ENCODE results near the gene MRPL49.
"Not testable (repeated sequence)": the region's sequence is repeated elsewhere in the genome, so short reads cannot be mapped to it uniquely, and the experiment has no call there.

The MRPL49 gene

DNA sequence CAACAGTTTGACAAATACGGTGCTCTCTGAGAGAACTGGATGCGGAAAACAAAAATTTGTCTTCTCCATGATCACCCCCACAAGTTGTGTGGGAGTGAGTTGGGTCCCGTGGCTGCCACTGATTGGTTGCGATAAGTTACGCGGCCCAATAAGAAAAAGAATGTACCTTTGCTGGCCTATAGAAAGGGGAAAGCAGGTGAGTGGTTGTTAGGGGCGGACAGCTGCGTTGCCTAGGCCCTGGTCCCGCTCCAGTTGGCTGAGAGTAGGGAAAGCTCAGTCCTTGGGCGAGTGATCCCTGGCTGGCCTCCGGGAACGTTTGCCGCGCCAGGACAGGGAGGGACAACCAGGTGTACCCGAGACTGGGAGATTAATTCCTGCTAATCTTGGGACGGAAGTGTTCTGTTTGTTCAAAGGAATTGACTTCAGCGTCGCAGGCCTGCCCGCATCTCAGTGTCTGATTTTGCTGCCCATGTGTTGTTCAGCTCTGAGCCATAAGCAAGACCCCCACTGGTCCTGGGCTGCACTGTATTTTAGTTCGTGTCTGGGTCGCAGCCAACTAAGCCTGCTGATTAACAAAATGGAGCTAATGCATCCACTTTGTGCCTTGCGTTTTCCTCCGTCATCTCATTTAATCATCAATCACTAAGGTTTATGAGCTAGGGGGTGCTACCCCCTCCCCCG, 13.0 kb downstream of the MRPL49 start:
- peak; percentile 88 for DNase-seq

DNA sequence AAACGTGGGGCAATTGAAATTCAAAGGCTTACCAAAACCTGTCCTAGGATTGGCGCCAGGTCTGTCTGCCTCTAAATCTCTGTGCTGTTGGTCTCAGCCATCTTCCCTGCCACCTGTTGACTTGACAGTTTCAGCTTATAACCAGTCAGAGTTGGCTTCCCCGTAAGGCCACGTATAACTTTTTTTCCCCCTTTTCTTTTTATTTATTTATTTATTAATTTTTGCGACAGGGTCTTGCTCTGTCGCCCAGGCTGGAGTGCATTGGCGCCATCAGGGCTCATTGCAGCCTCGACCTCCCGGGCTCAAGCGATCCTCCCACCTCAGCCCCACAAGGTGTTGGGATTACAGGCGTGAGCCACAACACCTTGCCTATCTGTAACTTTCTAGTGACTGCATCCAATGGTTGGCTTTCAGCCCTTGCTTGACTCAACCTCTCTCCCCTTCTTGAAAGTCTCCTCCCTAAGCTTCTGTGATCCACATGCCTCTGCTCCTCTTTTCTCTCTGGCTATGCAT, 13.6 kb downstream of the MRPL49 start:
- no peak for DNase-seq

DNA sequence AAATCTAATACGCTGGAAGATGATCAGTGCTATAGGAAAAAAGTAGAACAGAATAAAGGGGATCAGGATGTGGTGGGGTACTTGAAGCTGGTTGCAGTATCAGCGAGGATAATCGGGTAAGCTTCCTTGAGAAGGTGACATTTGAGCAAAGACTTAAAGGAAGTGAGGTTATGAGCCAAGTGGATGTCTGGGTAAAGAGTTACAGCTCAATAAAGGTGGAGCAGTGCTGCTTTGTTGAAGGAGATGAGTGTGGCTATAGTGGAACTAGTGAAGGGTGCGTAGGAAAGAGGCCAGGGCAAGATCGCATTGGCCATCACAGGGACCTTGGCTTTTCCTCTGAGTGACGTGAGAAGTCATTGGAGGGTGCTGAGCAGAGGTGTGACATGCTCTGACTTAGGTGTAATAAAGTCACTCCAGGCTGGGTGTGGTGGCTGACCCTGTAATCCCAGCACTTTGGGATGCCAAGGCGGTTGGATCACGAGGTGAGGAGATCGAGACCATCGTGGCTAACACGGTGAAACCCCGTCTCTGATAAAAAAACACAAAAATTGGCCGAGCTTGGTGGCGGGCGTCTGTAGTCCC, 14.5 kb downstream of the MRPL49 start:
- no peak for DNase-seq

DNA sequence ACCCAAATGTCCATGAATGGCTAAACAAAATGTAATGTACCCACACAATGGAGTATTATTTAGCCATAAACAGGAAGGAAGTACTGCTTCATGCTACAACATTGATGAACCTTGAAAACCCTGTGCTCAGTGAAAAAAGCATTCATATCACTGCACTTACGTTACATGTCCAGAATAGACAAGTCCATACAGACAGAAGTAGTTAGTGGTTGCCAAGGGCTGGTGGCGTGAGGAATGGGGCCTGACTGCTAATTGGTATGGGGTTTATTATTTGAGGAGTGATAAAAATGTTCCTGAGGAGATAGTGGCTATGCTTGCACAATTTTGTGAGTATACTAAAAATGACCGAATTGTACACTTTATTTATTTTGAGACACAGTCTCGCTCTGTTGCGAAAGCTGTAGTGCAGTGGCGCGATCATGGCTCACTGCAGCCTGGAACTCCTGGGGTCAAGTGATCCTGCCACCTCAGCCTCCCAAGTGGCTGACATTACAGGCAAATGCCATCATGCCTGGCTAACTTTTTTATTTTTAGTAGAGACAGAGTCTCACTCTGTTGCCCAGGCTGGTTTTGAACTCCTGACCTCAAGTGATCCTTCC, 19.9 kb downstream of the MRPL49 start:
- DNase-seq, result no peak

DNA sequence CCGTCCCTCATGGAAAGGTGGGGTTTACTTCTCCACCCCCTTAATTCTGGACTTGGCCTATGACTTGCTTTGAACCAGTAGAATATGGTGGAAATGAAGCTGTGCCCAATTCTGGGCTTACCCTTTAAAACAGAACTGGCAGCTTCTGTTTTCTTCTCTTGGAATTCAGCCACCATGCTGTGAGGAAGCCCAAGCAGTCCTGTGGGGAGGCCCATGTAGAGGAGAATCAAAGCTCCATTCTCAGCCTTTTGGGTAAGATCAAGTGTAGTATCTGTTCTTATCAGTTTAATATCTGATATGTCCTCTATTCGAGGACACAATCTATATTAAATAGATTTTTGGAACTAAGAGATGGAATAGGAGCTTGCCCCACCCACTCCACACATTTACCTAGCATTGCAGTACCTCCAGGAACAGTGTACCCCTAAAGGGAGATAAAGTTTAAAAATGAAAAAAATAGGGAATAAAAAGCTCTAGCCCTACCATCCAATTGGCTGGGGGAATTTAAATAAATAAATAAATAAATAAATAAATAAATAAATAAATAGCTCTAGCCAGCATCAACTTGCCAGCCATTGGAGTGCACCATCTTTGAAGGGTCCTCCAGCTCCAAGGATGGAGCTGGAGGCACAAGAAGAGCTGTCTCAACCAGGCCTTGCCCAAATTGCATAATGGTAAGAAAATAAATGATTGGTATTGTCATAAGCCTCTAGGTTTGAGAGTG, 25.4 kb downstream of the MRPL49 start:
- no peak for DNase-seq

DNA sequence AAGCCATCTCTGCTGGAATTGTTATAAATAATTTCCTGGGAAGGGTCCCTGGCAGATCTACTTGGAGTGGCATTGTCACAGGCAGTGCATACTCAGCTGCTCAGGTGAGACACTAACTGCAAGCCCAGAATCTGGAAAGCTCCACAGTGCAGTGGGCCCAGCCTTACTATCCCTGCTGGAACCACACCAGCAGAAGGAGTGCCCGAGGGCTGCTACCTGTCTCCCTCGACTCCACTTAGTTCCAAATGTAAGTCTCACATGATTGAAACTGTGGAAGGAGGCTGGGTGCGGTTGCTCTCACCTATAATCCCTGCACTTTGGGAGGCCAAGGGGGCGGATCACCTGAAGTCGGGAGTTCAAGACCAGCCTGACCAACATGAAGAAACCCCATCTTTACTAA, 26.5 kb downstream of the MRPL49 start:
- no peak for DNase-seq

DNA sequence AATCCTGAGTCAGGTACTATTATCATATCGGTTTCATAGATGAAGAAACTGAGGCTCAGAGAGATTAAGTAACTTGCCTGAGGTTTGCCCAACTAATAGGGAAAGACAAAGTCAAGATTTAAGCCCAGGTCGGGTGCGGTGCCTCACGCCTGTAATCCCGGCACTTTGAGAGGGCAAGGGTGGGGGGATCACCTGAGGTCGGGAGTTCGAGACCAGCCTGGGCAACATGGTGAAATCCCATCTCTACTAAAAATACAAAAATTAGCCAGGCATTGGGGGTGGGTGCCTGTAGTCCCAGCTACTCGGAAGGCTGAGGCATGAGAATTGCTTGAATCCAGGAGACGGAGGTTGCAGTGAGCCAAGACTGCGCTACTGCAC, 28.0 kb downstream of the MRPL49 start:
- DNase-seq, result not testable (repeated sequence)

DNA sequence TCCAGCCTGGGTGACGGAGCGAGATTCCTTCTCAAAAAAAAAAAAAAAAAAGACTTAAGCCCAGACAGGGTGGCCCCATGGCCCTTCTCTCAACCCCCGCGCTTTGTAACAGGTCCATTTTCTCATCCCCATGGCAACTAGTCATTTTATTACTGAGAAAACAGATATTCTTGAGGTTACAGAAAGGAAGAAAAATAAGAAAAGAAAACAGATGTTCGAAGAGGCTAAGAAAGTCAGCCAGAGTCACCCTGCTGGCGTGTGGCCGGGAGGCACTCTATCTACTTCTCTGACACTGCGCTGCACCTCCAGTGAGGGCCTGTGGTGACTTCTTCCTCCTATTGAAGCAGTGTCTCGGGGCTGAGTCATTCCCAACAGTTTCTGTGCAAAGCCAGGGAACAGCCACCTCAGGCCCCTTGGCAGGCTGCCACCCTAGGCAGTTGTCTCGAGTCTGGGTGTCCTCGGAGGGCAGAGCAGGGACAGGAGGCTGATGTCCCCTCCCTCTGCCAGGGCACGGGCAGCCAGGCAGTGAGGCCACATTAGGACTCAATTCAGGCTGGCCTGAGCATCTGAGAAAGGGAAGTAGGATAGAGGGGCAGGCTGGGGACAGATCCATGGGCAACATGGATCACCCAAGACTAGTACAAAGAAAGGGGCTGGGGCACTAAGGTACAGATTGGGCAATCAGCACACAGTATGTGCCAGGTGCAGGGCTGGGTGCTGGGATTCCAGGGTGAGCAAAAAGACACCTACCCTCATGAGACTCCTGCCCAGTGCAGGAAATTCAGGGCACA, 28.6 kb downstream of the MRPL49 start:
- DNase-seq, result peak; percentile 84

DNA sequence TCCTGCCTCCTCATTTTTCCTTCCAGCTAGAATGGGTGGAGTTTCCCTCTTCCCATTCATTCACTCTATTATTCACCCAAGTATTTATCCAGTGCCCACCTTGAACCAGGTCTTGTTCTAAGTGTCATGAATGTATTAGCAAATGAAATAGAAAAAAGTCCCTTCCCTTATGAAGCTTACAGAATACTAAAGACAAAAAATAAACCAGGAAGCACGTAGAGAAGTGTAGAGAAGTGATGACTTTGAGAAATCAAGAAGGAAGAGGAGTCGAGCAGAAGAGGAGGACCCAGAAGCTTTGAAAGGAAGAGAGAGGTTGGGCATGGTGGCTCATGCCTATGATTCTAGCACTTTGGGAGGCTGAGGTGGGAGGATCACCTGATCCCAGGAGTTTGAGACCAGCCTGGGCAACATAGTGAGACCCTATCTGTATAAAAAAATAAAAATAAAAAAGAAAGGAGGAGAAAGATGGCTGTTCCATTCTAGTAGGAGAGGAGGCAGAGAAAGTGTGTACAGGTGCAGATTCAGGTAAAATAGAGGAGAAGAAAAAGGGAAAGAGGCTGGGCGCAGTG, 29.3 kb downstream of the MRPL49 start:
- no peak for DNase-seq

DNA sequence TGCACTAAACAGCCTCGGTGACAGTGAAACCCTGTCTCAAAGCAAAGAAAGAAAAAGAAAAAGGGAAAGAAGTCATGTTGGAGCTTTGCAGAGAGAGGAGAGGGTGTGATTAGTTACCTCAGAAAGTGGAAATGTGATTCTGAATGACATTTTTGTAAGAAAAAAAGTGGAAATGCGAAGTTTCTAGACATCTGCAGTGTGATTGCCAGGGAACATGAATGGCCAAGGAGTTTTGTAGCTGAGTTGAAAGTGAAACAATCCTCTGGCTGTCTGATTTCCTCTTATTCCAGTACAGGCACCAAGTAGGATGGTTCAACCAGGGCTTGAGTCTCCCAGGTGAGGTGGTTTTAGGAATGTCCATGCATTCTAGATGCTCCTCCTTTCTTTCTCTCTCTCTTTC, 30.0 kb downstream of the MRPL49 start:
- no peak for DNase-seq

DNA sequence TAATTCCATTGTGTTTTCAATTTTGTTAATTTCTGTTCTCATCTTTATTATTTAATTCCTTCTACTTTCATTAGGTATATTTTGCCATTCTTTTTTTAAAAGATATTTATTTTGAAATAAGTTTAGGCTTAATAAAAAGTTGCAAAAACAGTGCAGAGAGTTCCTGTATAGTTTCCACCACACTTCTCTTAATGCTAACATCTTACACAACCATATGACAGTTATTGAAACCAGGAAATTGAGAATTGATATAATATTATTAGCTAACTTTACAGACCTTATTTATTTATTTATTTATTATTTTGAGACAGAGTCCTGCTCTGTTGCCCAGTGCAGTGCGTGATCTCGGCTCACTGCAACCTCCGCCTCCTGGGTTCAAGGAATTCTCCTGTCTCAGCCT, 34.1 kb downstream of the MRPL49 start:
- DNase-seq, result no peak

DNA sequence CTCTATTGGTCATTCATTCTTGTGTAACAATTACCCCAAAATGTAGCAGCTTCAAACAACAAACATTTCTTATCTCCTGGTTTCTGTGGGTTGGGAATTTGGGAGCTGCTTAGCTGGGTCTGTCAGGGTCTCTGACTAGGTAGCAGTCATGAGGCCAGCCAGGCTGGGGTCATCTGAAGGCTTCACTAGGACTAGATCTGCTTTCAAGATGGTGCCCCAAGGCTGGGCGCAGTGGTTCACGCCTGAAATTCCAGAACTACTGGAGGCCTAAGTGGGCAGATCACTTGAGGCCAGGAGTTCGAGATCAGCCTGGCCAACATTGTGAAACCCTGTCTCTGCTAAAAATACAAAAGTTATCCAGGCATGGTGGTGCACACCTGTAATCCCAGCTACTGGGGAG, 34.8 kb downstream of the MRPL49 start:
- no peak for DNase-seq

DNA sequence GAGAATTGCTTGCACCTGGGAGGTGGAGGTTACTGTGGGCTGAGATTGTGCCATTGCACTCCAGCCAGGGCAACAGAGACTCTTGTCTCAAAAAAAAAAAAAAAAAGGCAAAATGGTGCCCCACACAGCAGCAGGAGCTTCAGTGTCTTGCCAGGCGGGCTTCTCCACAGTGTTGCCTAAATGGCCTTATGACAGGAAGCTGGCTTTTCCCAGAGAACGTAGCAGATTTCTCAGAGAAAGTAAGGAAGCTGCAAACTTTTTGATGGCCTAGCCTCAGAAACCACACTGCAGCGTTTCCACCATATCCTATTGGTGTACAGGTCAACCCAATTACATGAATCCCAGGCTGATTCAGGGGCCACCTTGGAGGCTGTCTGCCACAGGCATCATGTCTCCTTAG, 35.2 kb downstream of the MRPL49 start:
- no peak for DNase-seq

DNA sequence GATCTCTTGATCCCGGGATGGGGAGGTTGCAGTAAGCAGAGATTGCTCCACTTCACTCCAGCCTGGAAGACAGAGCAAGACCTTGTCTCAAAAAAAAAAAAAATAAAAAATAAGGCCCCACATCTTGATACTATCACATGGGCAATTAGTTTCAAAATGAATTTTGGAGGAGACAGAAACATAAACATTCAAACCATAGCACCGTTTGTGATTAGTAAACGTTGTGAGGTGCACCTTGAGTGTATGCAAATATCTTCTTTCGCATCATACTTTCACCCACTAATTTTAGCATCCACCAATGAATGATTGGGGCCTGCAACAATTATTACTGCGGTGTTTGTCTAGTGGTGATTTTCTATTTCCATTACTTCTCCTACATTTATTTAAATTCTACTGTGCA, 36.9 kb downstream of the MRPL49 start:
- no peak for DNase-seq

DNA sequence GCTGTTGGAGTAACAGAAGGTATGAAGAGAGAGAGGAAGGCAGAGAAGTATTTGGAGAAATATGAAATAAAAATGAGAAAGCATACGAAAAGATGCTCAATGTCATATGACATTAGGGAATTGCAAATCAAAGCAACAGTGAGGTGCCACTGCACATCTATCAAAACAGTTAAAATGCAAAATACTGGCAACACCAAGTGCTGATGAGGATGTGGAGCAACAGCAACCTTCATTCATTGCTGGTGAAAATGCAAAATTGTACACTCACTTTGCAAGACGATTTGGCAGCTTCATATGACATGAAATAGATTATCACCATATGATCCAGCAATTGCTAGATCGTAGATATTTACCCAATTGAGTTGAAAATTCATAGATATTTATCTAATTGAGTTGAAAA, 38.5 kb downstream of the MRPL49 start:
- no peak for DNase-seq

DNA sequence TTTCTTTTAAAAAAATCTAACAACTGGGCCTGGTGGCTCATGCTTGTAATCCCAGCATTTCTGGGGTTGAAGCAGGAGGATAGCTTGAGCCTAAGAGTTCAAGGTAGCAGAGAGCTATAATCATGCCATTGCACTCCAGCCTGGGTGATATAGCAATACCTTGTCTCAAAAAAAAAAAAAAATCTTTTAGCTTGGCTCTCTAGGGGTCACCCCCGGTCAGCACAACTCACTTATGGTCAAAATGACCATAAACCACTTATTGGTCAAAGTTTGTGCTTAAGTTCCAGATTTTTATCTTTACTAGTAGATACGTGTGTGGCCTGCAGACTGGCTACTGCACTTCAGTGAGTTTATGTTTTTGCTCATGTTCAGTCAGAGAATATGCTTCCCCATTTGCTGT, 41.6 kb downstream of the MRPL49 start:
- no peak for DNase-seq

DNA sequence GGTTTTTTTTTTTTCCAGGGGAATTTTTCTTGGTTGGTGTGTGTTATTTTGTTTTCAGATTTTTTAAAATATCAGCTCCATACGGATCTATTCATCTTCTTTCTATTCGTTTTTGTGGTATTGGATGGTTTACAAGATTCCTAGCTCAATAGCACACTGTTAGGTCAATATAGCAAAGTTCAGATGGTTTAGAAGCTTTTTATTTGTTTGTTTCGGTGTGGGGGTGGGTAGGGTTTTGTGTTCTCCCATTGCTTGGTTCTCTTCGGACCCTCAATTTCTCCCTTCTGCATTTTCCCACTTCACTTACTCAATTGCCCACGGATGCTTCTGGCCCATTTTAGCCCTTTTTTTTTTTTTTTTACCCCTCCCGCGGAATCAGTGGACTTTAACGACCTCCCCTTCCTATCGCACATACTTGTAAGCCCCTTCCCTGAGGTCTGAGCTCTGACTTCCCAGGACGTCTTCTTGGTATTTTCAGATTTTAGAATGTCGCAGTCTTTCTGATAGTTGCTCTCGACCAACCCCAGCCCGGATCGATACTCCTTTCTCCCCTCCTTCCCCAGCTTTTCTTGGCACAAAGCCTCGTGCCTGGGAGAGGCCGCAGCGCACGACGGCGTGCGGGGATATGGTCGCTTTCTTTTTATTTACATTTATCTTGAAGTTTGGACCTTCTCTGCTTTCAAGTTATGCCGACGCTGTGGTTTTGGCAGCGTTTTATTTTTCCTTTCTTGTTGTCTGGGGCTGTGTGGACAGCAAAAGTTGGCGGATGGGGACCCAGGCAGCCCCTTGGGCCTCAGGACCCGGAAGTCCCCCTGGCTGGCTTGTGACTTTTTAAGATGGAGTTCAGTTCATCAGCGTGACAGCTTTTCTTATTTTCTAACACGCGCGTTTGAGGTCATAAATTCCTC, 43.5 kb downstream of the MRPL49 start:
- DNase-seq, result no peak

DNA sequence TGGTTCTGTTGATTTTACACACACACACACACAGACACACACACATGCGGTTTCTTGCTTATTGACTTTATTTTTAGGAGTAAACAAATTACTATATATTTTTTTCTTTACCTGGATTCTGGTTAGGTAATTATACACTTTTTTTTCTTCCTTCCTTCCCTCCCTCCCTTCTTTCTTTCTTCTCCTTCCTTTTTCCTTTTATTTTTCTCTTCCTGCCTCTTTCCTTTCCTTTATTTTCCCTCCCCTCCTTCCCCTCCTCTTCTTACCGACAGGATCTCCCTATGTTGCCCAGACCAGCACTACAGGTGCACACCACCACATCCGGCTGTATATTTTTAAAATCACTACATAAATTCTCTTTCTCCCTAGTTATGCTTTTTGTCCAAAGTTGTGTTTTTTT, 44.8 kb downstream of the MRPL49 start:
- no peak for DNase-seq

DNA sequence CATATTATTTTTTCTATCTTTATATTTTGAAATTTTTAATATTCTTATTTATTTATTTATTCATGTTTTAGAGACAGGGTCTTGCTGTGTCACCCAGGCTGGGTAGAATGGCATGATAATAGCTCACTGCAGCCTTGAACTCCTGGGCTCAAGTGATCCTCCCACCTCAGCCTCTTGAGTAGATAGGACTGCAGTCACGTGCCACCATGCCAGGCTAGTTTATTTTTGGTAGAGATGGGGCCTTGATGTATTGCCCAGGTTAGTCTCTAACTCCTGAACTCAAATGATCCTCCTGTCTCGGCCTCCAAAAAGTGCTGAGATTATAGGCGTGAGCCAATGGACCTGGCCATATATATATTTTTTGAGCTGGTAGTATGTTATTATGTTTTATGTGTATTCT, 45.5 kb downstream of the MRPL49 start:
- no peak for DNase-seq

DNA sequence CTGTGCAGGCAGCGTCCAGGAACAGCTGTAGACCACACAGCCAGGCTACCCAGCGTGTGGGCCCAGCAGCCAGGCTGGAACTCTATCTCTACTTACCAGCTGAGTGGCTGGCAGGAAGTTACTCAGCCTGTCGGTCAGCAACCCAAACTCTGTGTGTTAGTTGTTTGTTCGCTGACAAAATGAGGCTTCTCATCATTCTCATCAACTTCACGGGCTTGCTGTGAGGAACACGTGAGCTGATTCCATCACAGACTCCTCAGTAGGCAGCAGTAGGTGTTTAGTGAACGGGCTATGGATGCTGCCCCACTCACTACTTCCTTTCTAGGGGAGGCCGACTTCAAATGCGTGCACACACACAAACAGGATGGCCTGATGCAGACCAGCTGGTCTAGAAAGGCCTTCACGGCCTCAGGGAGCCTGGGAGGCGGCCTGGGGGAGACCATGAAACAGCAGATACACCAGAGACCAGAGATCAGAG, 47.1 kb downstream of the MRPL49 start:
- DNase-seq, result no peak

DNA sequence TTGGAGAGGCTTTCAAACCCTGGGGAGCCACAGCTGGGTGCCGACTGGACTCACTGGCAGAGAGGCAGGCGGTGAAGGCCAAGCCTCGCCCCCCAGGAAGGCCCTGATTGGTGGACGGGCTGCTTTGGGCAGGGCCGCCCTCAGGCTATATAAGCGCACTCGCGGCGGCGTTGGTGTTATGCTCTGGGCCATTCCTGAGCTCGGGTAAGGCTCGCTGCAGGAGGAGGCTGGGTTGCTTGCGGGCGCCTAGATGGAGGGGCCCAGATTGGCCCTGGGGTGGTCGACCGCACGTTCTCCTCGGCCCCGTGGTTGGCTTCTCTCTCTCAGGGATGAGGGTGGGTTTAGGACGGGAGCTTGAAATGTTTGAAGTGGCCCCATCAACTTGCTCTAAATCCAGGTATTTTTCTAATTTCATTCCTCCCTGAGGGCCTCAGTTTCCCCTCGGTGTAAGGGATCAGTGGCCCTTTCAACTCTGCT, 48.0 kb downstream of the MRPL49 start, which contains the start of gene SPDYC:
SPDYC (plus strand) TSS at position 176 of the 477 bp plus-strand sequence. CDS start 1,125 bp downstream, outside the sequence.
- DNase-seq, result no peak
